Fibroblast of lung (primary cell): ENCODE results near the gene CEP192.

Experiments used
- CTCF ChIP-seq, 2 donors: IDR thresholded peaks in 1 of 2; conservative IDR thresholded peaks in 1 of 2; 1 replicate in 1 of 2; 2 replicates in 1 of 2; pipeline ENCODE4 v1.5.1; 2011 to 2012; ENCODE audit warnings: low read length in 2 of 2, control low read depth in 1 of 2, inconsistent platforms in 1 of 2, low read depth in 1 of 2, mild to moderate bottlenecking in 1 of 2
- EZH2 ChIP-seq: IDR thresholded peaks from 2 replicates; pipeline ENCODE4 v1.5.1; 2012; ENCODE audit warnings: low read length, control low read depth, mild to moderate bottlenecking; ENCODE audit errors: missing control alignments

- TF ChIP-seq CTCF (conservative IDR thresholded peaks at IDR 0.05 in 1 of 2, IDR thresholded peaks at IDR 0.05 in 1 of 2; ENCODE audit: low read depth in 1 of 2, low read length in 2 of 2): no peak
- TF ChIP-seq EZH2: no peak
These were observed 46.5 kb upstream of the CEP192 start for GRCh38 chr18:12944709-12945108.
